ENCODE results near the gene CLMP. TPM values are rescaled to one million over a fixed set of nuclear protein-coding genes. Genes with fewer than 3 reads are reported as not detected.

The CLMP gene
- total RNA-seq, 1 experiment from 2014 or later, result 3.2 TPM

DNA sequence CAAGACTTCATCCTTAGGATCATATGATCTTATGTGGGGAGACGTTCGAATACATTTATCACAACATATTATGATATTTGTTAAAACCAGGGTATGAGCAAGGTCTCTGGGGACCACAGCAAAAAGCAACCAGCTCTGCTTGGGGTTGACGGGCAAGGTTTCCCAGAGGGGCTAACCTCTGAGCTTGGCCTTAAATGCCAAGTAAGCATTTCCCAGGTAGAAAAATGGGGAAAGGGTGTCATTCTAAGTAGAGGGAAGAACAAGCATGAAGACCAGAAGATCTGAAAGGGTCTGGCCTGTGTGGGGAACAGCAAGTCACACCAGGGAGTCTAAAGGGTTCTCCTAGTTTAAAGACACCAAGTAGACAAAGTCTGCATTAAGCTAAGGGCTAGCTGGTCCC lies 24.1 kb downstream of the CLMP start:
- no peak overlapping the region for H3K27ac ChIP-seq (ENCODE audit: low read depth, low read length)
- DNase-seq (ENCODE audit: low read depth, low spot score) (no peak), ATAC-seq (no peak)
- no peak overlapping the region for H3K4me3 ChIP-seq (replicated peaks in 1 of 2; ENCODE audit: low read depth in 1 of 2, low read length in 2 of 2)
- no peaks in the 10 kb centered on the region for H4K20me1 ChIP-seq (ENCODE audit: insufficient read depth)
- intact Hi-C loops (cut with micrococcal nuclease), result no loop called here
- ChIA-PET CTCF (no interaction called here), POLR2A (no interaction called here), RAD21 (ENCODE audit: low non-redundant PET in 1 of 2, low total read pairs in 2 of 2, uncharacterized antibody in 2 of 2, unreplicated experiment in 2 of 2) (interaction anchor here in 1 of 2 experiments (0.7 kb wide), 1 partner anchor 1070 kb away, joined by 7 read pairs; no protein-coding TSS in a partner anchor)
- no peaks in the 10 kb centered on the region for H3K9me2 ChIP-seq (ENCODE audit: insufficient read depth)
- BruUV-seq (replicated peaks), result no TSS peak
- no peaks in the 10 kb centered on the region for H3K4me1 ChIP-seq (ENCODE audit: control insufficient read depth in 1 of 2, insufficient read depth in 2 of 2, low read length in 2 of 2)
- H3K36me3 ChIP-seq (ENCODE audit: control insufficient read depth in 1 of 2, insufficient read depth in 2 of 2, low read length in 2 of 2), result no peaks in the 10 kb centered on the region
- H3K9me3 ChIP-seq (ENCODE audit: control insufficient read depth in 1 of 2, insufficient read depth in 1 of 2, low read depth in 1 of 2, low read length in 2 of 2), result no peaks in the 10 kb centered on the region
- no peak overlapping the region for H3K9ac ChIP-seq (ENCODE audit: low read length)
- H2AFZ ChIP-seq (ENCODE audit: low read depth, low read length, poor library complexity, severe bottlenecking), result no peak overlapping the region
- no peak overlapping the region for H3K4me2 ChIP-seq (ENCODE audit: low read length)
- TF ChIP-seq SRF (IDR thresholded peaks at IDR 0.05; ENCODE audit: low read depth) (no peak), TCF7L2 (IDR thresholded peaks at IDR 0.05; ENCODE audit: borderline replicate concordance, extremely low read depth, insufficient read depth, insufficient read length) (no peak), CBX3 (IDR thresholded peaks at IDR 0.05; ENCODE audit: low read depth) (no peak), EGR1 (IDR thresholded peaks at IDR 0.05; ENCODE audit: low read depth) (no peak), CEBPB (IDR thresholded peaks at IDR 0.05; ENCODE audit: low read depth) (no peak), YY1 (IDR thresholded peaks at IDR 0.05; ENCODE audit: extremely low read depth, insufficient replicate concordance, low read depth, low read length) (no peak), ELF1 (IDR thresholded peaks at IDR 0.05; ENCODE audit: borderline replicate concordance, low read depth) (no peak), POLR2A (IDR thresholded peaks at IDR 0.05; ENCODE audit: borderline replicate concordance, extremely low read depth, insufficient read depth, insufficient read length) (no peak), FOSL1 (IDR thresholded peaks at IDR 0.05; ENCODE audit: low read depth) (no peak), POLR2AphosphoS5 (IDR thresholded peaks at IDR 0.05; ENCODE audit: low read depth, low read length) (no peak), SIN3A (IDR thresholded peaks at IDR 0.05; ENCODE audit: low read depth) (no peak), RAD21 (IDR thresholded peaks at IDR 0.05; ENCODE audit: low read depth) (no peak), JUND (IDR thresholded peaks at IDR 0.05) (no peak)
- TF ChIP-seq, protein P1, sequence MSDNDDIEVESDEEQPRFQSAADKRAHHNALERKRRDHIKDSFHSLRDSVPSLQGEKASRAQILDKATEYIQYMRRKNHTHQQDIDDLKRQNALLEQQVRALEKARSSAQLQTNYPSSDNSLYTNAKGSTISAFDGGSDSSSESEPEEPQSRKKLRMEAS (IDR thresholded peaks at IDR 0.05), result no peak
- TF ChIP-seq, protein P2, sequence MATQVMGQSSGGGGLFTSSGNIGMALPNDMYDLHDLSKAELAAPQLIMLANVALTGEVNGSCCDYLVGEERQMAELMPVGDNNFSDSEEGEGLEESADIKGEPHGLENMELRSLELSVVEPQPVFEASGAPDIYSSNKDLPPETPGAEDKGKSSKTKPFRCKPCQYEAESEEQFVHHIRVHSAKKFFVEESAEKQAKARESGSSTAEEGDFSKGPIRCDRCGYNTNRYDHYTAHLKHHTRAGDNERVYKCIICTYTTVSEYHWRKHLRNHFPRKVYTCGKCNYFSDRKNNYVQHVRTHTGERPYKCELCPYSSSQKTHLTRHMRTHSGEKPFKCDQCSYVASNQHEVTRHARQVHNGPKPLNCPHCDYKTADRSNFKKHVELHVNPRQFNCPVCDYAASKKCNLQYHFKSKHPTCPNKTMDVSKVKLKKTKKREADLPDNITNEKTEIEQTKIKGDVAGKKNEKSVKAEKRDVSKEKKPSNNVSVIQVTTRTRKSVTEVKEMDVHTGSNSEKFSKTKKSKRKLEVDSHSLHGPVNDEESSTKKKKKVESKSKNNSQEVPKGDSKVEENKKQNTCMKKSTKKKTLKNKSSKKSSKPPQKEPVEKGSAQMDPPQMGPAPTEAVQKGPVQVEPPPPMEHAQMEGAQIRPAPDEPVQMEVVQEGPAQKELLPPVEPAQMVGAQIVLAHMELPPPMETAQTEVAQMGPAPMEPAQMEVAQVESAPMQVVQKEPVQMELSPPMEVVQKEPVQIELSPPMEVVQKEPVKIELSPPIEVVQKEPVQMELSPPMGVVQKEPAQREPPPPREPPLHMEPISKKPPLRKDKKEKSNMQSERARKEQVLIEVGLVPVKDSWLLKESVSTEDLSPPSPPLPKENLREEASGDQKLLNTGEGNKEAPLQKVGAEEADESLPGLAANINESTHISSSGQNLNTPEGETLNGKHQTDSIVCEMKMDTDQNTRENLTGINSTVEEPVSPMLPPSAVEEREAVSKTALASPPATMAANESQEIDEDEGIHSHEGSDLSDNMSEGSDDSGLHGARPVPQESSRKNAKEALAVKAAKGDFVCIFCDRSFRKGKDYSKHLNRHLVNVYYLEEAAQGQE (IDR thresholded peaks at IDR 0.05; ENCODE audit: low read depth), result no peak
- TF ChIP-seq, protein P3, sequence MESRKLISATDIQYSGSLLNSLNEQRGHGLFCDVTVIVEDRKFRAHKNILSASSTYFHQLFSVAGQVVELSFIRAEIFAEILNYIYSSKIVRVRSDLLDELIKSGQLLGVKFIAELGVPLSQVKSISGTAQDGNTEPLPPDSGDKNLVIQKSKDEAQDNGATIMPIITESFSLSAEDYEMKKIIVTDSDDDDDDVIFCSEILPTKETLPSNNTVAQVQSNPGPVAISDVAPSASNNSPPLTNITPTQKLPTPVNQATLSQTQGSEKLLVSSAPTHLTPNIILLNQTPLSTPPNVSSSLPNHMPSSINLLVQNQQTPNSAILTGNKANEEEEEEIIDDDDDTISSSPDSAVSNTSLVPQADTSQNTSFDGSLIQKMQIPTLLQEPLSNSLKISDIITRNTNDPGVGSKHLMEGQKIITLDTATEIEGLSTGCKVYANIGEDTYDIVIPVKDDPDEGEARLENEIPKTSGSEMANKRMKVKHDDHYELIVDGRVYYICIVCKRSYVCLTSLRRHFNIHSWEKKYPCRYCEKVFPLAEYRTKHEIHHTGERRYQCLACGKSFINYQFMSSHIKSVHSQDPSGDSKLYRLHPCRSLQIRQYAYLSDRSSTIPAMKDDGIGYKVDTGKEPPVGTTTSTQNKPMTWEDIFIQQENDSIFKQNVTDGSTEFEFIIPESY (IDR thresholded peaks at IDR 0.05; ENCODE audit: extremely low read depth, insufficient replicate concordance, low read length), result no peak
- H3K27me3 ChIP-seq (ENCODE audit: insufficient read depth, low read length), result no peaks in the 10 kb centered on the region
- no peaks in the 10 kb centered on the region for H3K79me2 ChIP-seq (ENCODE audit: insufficient read depth, low read length)

Measured in HCT116 (cell line).